HepG2 (cell line): ENCODE data around the gene SLC39A10.

Experiments
- CTCF ChIP-seq: sonication (generic); formaldehyde crosslinking; IDR thresholded peaks from 2 replicates; pipeline ENCODE4 v1.5.0; 2020; ENCODE audit warnings: mild to moderate bottlenecking, missing genetic modification reagents, moderate library complexity
- PBX2 ChIP-seq: IDR thresholded peaks from 2 replicates; pipeline ENCODE4 v1.6.1; 2016; ENCODE audit warnings: control low read depth
- POLR2A ChIP-seq, 2 experiments: IDR thresholded peaks; 2 replicates each; pipeline ENCODE4 v1.6.1; 2011; ENCODE audit warnings: low read depth in 2 of 2, low read length in 2 of 2, mild to moderate bottlenecking in 1 of 2, moderate library complexity in 1 of 2; ENCODE audit not compliant: insufficient read depth in 1 of 2
- RBM39 ChIP-seq: fragments of 200-400 bp; formaldehyde crosslinking; IDR thresholded peaks from one replicate; pipeline ENCODE4 v1.6.1; 2018; ENCODE audit warnings: antibody characterized with exemption, mild to moderate bottlenecking, low read depth, low read length; ENCODE audit not compliant: poor library complexity, severe bottlenecking
- RXRA ChIP-seq: sonication (generic); formaldehyde crosslinking; IDR thresholded peaks from 2 replicates; pipeline ENCODE4 v1.5.1; 2020; ENCODE audit warnings: missing genetic modification reagents
- TF ChIP-seq, protein P1 (sequence below): sonication (generic); formaldehyde crosslinking; IDR thresholded peaks from 2 replicates; pipeline ENCODE4 v1.9.0; 2022; ENCODE audit warnings: missing genetic modification reagents, mild to moderate bottlenecking, borderline replicate concordance

DNA sequence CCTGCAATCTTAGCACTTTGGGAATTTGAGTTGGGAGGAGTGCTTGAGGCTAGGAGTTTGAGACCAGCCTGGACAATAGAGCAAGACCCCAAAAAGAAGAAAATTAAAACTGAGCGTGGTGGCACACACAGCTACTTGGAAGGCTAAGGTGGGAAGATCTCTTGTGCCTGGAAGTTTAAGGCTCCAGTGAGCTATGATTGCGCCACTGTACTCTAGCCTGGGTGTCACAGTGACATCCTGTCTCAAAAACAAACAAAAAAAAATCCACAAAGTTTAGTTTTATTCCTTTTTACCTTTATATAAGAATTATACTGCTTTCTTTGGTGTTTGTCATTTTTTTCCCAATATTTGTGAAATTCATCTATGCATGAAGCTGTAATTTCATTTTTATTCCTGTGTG lies 20.3 kb downstream of the SLC39A10 start:
- TF ChIP-seq POLR2A (IDR thresholded peaks at IDR 0.05; ENCODE audit: insufficient read depth in 1 of 2, low read depth in 2 of 2, low read length in 2 of 2) (no peak), PBX2 (CRISPR knock-in tag) (no peak), RBM39 (no peak), RXRA (CRISPR knock-in tag) (no peak), CTCF (CRISPR knock-in tag) (no peak)
- TF ChIP-seq, protein P1, sequence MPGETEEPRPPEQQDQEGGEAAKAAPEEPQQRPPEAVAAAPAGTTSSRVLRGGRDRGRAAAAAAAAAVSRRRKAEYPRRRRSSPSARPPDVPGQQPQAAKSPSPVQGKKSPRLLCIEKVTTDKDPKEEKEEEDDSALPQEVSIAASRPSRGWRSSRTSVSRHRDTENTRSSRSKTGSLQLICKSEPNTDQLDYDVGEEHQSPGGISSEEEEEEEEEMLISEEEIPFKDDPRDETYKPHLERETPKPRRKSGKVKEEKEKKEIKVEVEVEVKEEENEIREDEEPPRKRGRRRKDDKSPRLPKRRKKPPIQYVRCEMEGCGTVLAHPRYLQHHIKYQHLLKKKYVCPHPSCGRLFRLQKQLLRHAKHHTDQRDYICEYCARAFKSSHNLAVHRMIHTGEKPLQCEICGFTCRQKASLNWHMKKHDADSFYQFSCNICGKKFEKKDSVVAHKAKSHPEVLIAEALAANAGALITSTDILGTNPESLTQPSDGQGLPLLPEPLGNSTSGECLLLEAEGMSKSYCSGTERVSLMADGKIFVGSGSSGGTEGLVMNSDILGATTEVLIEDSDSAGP = no peak
